BE2C (cell line): Measurements from ENCODE around the gene ALX3.

ENCODE experiments used
- DNase-seq: peaks from one replicate; pipeline ENCODE4 v3.0.0-alpha.2; 2020
- H3K27me3 ChIP-seq: fragments of 250-450 bp; sonication (Bioruptor Pico); 2 replicates; pipeline ENCODE4 v1.5.1; 2020; ENCODE audit warnings: mild to moderate bottlenecking
- H3K36me3 ChIP-seq: fragments of 250-450 bp; sonication (Bioruptor Pico); 2 replicates; pipeline ENCODE4 v1.5.1; 2020; ENCODE audit warnings: mild to moderate bottlenecking
- H3K4me1 ChIP-seq: fragments of 250-450 bp; sonication (Bioruptor Pico); 2 replicates; pipeline ENCODE4 v1.5.1; 2020
- H3K4me3 ChIP-seq: 2 replicates; pipeline ENCODE4 v1.5.1; 2011; ENCODE audit warnings: low read depth, low read length
- H3K9me3 ChIP-seq: fragments of 250-450 bp; sonication (Bioruptor Pico); 2 replicates; pipeline ENCODE4 v1.5.1; 2020
- TF ChIP-seq, protein P1 (sequence below): IDR thresholded peaks from 2 replicates; pipeline ENCODE4 v1.5.1; 2012; ENCODE audit warnings: mild to moderate bottlenecking, low read depth, low read length

ALX3 gene

DNA sequence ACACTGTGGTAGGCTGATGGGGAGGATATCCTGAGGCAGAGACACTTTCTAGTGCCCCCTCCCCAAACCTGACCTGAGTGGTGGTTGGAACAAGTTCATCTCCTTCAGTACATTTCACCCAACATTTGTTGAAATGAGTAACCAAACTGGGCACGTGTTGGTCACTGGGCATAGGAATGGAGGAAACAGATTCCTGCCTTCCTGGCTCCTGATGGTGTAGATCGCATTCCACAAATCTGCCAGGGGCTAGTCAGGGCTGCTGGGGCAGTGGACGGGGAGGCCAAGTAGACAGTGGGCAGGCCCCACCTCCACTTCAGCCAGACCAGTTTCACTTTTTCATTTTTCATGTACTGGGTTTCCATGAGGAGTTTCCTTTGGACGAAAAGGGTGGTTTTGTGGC, 16.5 kb upstream of the ALX3 start:
- no peaks in the 10 kb centered on the region for H3K36me3 ChIP-seq
- H3K4me1 ChIP-seq, result peaks cover 6% of the 10 kb centered on the region
- no peaks in the 10 kb centered on the region for H3K27me3 ChIP-seq
- H3K9me3 ChIP-seq, result no peaks in the 10 kb centered on the region
- no peak overlapping the region for H3K4me3 ChIP-seq
- TF ChIP-seq, protein P1, sequence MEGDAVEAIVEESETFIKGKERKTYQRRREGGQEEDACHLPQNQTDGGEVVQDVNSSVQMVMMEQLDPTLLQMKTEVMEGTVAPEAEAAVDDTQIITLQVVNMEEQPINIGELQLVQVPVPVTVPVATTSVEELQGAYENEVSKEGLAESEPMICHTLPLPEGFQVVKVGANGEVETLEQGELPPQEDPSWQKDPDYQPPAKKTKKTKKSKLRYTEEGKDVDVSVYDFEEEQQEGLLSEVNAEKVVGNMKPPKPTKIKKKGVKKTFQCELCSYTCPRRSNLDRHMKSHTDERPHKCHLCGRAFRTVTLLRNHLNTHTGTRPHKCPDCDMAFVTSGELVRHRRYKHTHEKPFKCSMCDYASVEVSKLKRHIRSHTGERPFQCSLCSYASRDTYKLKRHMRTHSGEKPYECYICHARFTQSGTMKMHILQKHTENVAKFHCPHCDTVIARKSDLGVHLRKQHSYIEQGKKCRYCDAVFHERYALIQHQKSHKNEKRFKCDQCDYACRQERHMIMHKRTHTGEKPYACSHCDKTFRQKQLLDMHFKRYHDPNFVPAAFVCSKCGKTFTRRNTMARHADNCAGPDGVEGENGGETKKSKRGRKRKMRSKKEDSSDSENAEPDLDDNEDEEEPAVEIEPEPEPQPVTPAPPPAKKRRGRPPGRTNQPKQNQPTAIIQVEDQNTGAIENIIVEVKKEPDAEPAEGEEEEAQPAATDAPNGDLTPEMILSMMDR, result no peak
- DNase-seq, result no peak

DNA sequence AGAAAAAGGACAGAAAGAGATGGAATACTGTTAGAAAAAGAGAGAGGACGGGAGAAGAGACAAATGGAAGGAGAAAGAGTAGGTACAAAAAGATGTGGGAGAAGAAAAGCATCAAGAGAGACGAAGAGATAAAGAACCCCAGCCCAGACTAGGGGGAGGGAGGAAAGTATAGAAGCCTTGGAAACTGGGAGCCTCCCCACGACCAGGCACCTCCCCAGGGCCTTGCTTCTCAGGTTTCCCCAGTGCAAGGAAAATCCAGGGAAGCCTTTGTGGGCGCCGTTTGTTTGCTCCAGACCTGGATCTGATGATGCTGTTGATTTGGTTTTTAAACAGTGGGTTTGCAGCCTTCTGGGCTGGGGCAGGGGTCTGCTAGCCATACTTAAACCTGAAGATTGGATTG, 15.2 kb upstream of the ALX3 start:
- Histone ChIP-seq H3K4me1 (peaks cover 6% of the 10 kb centered on the region), H3K9me3 (no peaks in the 10 kb centered on the region), H3K4me3 (no peak overlapping the region), H3K27me3 (no peaks in the 10 kb centered on the region), H3K36me3 (no peaks in the 10 kb centered on the region)
- DNase-seq, result no peak
- TF ChIP-seq, protein P1, result no peak

DNA sequence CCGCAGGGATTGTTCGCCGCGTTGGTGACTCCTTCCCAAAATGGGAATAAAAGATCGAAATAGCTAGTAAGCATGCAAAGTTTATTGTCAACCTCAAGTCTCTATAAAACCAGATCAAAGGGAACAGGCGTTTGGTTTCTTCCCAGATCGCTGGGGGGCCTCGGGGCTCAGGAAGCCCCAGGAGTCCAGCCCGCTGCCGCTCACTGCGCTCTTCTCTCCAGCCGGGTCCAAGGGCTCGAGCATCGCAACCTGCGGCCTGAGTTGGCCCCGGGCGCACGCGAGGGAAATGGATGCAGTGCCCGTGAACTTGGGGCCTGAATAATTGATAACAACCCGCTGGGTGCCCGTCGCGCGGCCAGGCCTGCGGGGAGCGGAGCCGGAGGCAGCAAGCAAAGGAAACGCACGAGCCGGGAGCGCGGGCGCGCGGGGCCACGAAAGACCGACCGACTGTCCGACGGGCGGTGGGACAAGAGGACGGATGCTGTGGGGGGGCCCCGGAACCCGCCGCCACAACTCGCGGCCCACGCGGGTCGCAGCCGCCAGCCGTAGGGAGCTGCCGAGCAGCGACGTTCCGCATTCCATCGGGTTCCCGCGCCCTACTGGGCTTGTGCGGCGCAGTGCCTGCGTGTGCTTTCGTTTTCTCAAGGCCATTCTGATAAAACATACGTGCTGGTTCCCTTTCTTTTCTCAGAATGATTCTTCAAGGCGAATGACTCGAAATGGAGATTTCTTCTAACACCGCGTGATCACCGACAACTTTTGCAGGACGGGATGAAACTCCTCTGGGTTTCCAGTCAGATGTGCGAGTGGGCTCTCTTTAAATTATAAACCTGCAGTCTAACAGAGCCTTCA, 14.0 kb upstream of the ALX3 start:
- no peaks in the 10 kb centered on the region for H3K36me3 ChIP-seq
- H3K27me3 ChIP-seq, result no peaks in the 10 kb centered on the region
- DNase-seq, result no peak
- H3K4me1 ChIP-seq, result peaks cover 6% of the 10 kb centered on the region
- H3K4me3 ChIP-seq, result no peak overlapping the region
- H3K9me3 ChIP-seq, result no peaks in the 10 kb centered on the region
- TF ChIP-seq, protein P1, result no peak

DNA sequence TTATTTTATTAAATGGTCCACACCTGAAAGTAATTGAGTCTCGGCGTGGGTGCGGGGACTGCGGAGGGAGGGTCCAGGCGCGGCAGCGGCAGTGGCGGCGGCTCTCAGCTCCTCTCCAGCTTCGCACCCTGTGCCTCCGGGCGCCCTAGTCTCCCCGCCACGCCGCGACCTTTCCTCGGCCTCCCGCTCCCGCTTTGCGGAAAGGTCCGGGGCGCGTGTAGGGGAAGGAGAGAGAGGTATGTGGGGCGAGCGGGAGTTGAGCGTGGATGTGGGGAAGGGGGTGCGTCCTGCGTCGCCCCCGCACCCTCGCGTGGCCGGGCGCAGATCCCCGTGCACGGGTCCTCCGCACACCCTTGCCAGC, 13.4 kb upstream of the ALX3 start:
- no peaks in the 10 kb centered on the region for H3K27me3 ChIP-seq
- DNase-seq, result no peak
- no peaks in the 10 kb centered on the region for H3K9me3 ChIP-seq
- TF ChIP-seq, protein P1, result no peak
- H3K36me3 ChIP-seq, result no peaks in the 10 kb centered on the region
- H3K4me1 ChIP-seq, result peaks cover 6% of the 10 kb centered on the region
- no peak overlapping the region for H3K4me3 ChIP-seq

DNA sequence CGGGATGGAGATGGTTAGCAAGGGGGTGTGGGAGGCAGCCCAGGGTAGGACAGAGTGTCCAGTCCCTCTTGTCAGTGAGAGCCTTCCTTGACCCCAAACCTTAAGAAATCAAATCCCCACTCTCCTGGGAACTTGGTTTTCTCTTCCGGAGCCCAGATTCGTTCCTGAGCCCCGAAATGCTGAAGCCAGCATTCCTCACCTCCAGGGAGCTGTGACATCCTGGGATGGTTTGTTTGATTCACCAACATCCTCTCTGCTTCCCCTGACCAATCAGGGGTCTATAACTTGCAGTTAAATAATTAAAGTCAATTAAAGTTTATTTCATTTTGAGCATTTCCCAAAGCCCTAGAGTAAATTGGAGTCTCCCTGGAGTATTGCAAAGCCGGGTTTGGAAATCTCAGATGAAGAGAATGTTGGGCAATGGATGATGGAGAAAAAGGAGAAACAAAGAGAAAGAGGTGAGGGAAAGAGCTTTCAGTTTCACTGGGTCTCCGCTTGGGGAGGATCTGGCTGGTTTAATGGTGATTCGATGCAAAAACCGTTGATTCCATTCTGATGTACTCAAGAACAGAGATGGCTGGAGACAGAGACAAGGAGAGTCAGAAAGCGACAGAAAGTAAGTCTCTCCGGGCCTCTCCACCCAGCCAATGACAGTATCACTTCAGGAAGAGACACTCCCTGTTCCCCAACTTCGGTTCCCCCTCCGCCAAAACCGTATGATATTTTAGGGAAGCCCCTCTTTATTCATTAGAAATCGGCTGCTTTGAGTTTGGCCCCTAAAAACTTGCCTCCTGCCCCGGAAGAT, 12.8 kb upstream of the ALX3 start:
- TF ChIP-seq, protein P1, result no peak
- H3K9me3 ChIP-seq, result no peaks in the 10 kb centered on the region
- no peaks in the 10 kb centered on the region for H3K36me3 ChIP-seq
- peaks cover 1% of the 10 kb centered on the region; the same call in 1 of the 2 replicates for H3K4me1 ChIP-seq
- H3K27me3 ChIP-seq, result no peaks in the 10 kb centered on the region
- no peak overlapping the region for H3K4me3 ChIP-seq
- no peak for DNase-seq

DNA sequence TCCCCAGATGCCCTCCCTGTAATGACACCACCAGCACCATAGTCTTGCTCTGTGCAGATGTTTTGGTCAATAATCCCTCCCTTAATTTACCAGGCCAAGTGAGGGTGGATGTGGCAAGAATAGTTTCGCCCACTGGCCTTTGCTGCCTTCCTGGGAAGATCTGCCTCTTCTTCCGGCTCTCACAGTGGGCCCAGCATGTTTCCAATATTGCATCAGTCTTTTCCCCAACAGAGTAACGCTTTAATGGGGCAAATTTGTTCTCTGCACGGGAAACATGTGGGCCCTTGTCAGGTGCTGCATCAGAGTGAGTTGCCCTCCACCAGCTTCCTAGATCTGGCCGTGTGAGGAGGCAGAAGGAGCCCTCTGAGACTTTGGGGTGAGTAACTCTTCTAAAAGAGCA, 12.0 kb upstream of the ALX3 start:
- no peaks in the 10 kb centered on the region for H3K27me3 ChIP-seq

More for the DNA sequence above, 12.0 kb upstream of the ALX3 start:
- Histone ChIP-seq H3K4me1 (no peaks in the 10 kb centered on the region), H3K9me3 (no peaks in the 10 kb centered on the region), H3K36me3 (no peaks in the 10 kb centered on the region), H3K4me3 (no peak overlapping the region)
- TF ChIP-seq, protein P1, result no peak
- no peak for DNase-seq
